NCI-H510A (cell line): ENCODE measurements around the gene STYXL1.
"Not testable (repeated sequence)": the region's sequence is repeated elsewhere in the genome, so short reads cannot be mapped to it uniquely, and the experiment has no call there.

ENCODE experiments used
- DNase-seq: peaks from one replicate; lab custom pipeline; 2025; lab: John Stamatoyannopoulos, UW

STYXL1 gene, protein sequence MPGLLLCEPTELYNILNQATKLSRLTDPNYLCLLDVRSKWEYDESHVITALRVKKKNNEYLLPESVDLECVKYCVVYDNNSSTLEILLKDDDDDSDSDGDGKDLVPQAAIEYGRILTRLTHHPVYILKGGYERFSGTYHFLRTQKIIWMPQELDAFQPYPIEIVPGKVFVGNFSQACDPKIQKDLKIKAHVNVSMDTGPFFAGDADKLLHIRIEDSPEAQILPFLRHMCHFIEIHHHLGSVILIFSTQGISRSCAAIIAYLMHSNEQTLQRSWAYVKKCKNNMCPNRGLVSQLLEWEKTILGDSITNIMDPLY

DNA sequence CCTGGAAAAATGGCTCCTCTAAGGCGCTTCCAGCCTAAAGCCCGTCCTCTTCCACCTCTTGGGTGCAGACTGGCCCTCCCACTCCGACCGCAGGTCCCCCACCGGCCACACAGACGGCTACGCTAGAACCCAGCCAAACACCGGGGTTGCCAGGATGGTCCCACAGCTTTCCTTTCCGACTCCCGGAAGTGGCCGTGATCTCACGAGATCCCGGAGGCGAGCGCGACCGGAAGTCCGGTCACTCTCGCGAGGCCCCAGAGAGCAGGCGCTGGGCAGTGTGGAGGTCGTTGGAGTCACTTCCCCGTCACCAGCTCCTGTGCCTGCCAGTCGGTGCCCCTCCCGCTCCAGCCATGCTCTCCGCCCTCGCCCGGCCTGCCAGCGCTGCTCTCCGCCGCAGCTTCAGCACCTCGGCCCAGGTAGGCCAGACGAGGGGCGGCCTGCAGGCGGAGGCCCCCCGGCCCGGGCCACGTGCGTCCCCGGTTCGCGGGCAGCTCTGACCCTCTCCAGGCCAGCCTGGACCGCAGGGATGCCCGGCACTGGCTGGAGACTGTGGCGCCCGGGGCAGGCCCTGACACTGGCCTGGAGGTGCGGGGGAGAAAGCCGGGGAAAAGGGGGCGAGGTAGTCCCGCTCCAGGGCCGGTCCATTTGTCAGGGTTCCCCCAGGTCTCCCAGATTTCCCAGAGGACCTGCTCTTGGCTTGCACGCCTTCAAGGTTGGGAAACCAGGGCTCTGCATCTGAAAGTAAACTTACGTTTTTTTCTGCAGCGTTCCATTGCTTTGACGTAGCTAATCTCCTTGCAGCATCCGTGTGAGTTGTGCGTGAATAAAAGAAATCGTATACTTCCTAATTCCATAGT is at the start of gene STYXL1, which contains the start of gene MDH2:
STYXL1 (minus strand) TSS at position 190 of the 857 bp plus-strand sequence. CDS start 17,477 bp downstream, outside the sequence.
MDH2 (plus strand) TSS at position 296 of the 857 bp plus-strand sequence; CDS start at position 351, 55 bp downstream.
- peak; percentile 80 for DNase-seq

- no peak for DNase-seq
These were observed 48.1 kb upstream of the STYXL1 start for GRCh38 chr7:76095908-76096307.

GRCh38 chr7:76094326-76094725 is 46.5 kb upstream of the STYXL1 start:
- DNase-seq: not testable (repeated sequence)

- DNase-seq: not testable (repeated sequence)
These were observed 45.7 kb upstream of the STYXL1 start for GRCh38 chr7:76093531-76093930.

- DNase-seq: no peak
These were observed 43.7 kb upstream of the STYXL1 start for GRCh38 chr7:76091506-76091905.

DNA sequence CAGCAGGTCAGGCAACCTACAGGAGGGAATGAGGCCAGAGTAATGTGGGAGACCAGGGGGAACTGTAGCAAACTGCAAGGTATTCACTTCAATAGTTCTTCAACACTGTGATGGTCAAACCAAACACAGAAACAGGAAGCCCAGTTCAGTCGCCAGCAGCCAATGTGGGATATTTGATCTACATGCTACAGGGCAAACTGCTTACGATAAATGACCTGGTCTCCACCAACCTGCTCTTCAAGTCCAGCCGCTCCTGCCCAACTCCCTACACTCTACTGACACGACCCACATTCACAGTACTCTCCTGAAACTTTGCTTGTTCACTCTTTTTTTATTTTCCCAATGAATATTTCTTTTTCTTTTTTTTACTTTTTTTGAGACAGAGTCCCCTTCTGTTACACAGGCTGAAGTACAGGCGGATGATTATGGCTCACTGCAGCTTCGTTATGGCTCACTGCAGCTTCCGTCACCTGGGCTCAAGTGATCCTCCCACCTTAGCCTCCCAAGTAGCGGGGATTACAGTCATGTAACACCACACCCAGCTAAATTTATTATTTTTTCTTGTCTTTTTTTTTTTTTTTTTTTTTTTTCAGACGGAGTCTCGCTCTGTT is 42.2 kb upstream of the STYXL1 start:
- peak; percentile 25 for DNase-seq

- not testable (repeated sequence) for DNase-seq
These were observed 39.6 kb upstream of the STYXL1 start for GRCh38 chr7:76087362-76087791.

GRCh38 chr7:76086070-76086469 is 38.3 kb upstream of the STYXL1 start:
- DNase-seq: no peak

GRCh38 chr7:76084115-76084514 is 36.3 kb upstream of the STYXL1 start:
- DNase-seq: not testable (repeated sequence)

DNA sequence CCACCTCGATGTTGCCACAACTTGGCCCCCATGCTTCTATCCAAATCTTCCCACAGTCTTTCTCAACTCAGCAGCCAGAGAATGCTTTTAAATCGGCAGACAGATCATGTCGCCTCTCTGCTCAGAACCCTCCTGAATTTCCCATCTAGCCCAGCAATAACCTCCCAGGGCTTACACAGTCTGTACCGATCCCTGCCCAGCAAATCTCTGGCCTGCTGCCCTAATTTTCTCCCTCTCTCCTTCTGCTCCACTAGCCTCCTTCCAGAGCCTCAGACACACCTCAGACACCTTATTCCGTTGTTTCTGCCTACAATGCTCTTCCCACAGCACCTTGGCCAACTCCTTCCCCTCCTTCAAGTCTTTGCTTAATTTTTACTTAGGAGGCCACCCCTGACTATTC is 32.4 kb upstream of the STYXL1 start:
- no peak for DNase-seq

GRCh38 chr7:76077435-76077834 is 29.6 kb upstream of the STYXL1 start:
- DNase-seq: no peak

DNA sequence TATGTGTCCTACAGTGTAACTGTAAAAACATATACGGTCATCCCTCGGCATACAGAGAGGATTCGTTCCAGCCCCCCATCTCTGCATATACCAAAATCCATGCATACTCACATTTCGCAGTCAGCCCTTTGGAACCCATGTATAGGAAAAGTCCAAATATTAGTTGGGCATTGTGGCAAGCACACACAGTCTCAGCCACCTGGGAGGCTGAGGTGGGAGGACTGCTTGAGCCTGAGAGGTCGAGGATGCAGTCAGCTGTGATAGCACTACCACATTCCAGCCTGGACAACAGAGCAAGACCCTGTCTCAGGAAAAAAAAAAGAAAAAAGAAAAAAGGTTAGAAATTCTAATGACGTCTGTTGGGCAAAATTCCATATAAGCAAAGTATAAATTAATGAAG is 29.2 kb upstream of the STYXL1 start:
- no peak for DNase-seq

DNA sequence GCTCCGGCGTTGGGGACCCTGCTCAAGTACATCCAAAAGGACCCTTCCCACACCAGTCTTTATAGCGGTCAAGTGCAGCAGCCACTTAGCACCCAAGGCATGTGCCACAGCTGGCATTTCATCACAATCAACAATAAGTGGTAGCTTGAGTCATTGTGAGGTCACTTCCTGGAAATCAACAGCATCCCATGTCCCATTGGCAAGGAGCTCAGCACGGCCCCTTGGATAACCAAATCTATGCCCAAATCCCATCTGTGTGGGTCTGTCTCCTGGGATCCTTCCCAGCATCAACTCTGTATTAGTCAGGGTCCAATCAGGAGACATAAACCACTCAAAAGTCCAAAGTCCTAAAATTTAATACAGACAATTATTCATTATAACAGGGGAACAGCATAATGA is 27.2 kb upstream of the STYXL1 start:
- DNase-seq: no peak

DNA sequence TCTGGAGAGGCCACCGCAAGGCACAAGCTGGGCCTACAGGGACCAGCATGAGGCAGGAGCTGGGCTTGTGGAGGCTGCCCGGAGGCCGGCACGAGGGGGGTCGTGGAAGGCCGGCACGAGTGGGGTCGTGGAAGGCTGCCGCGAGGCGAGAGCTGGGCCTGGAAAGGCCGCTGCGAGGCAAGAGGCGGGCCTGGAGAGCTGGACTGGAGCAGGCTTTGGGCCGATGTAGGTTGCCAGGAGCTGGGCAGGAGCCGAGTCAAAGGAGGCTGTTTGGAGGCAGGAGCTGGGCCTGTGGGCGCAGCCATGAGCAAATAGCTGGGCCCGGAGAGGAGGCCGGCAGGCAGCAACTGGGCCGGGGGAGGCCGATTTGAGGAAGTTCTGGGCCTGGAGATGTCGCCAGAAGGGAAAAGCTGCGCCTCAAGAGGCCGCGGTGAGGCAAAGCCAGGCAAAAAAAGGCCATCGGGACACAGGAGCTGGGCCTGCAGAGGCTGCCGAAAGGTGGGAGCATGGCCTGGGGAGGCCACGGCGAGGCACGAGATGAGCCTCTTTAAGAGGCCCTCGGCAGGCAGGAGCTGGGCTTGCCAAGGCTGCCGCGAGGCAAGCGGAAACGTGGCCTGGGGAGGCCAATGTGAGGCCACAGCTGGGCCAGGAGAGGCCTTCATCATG is 26.6 kb upstream of the STYXL1 start:
- DNase-seq: no peak

GRCh38 chr7:76073335-76073990 is 25.7 kb upstream of the STYXL1 start:
- no peak for DNase-seq

- no peak for DNase-seq
These were observed 24.7 kb upstream of the STYXL1 start for GRCh38 chr7:76072243-76073148.

- no peak for DNase-seq
These were observed 23.8 kb upstream of the STYXL1 start for GRCh38 chr7:76071316-76072242.

GRCh38 chr7:76069238-76069638 is 21.4 kb upstream of the STYXL1 start:
- no peak for DNase-seq
